Sigmoid colon (tissue), 7 donors: ENCODE data around the gene RNF7. TPM values are rescaled to one million over a fixed set of nuclear protein-coding genes. Genes with fewer than 3 reads are reported as not detected.
"Not testable (repeated sequence)": the region's sequence is repeated elsewhere in the genome, so short reads cannot be mapped to it uniquely, and the experiment has no call there.

Source experiments
- DNase-seq: peaks from one replicate; pipeline ENCODE4 v3.0.0-alpha.2; 2019
- H3K27ac ChIP-seq, 4 donors: fragments of 200-600 bp; sonication (generic); one replicate each; pipeline ENCODE4 v1.5.1; 2016 to 2019; ENCODE audit warnings: mild to moderate bottlenecking in 1 of 4
- H3K27me3 ChIP-seq, 3 donors: fragments of 200-600 bp; sonication (generic); one replicate each; pipeline ENCODE4 v1.5.1; 2019; ENCODE audit warnings: mild to moderate bottlenecking in 1 of 3
- H3K36me3 ChIP-seq, 4 donors: fragments of 200-600 bp; sonication (generic); one replicate each; pipeline ENCODE4 v1.5.1; 2016 to 2019
- H3K4me1 ChIP-seq, 4 donors: fragments of 200-600 bp; sonication (generic); one replicate each; pipeline ENCODE4 v1.5.1; 2017 to 2019
- H3K4me3 ChIP-seq, 4 donors: fragments of 200-600 bp; sonication (generic); one replicate each; pipeline ENCODE4 v1.5.1; 2017 to 2019; ENCODE audit warnings: mild to moderate bottlenecking in 2 of 4, moderate library complexity in 1 of 4
- H3K9me3 ChIP-seq, 4 donors: fragments of 200-600 bp in 3 of 4; sonication (generic) in 3 of 4; one replicate each; pipeline versions ENCODE4 v1.5.1 to v1.6.1; 2013 to 2019
- EP300 ChIP-seq, 4 donors: sonication (generic); formaldehyde crosslinking; IDR thresholded peaks; one replicate each; pipeline ENCODE4 v1.6.1; 2017; ENCODE audit warnings: antibody characterized with exemption in 4 of 4
- POLR2A ChIP-seq, 2 donors: fragments of 450-650 bp; IDR thresholded peaks; one replicate each; pipeline ENCODE4 v1.6.1; 2016; ENCODE audit warnings: antibody characterized with exemption in 2 of 2, mild to moderate bottlenecking in 2 of 2, moderate library complexity in 2 of 2
- POLR2AphosphoS5 ChIP-seq, 4 donors: sonication (generic); formaldehyde crosslinking; IDR thresholded peaks; one replicate each; pipeline ENCODE4 v1.6.1; 2017; ENCODE audit warnings: antibody characterized with exemption in 4 of 4
- WGBS, 2 donors: extraction: QIAGEN DNeasy Blood & Tissue Kit; methylation state at CpG; one replicate each; pipeline ENCODE4 v1.1.7; 2013; 5-methylcytosine and 5-hydroxymethylcytosine counted together
- intact Hi-C: fragments of 100-400 bp; cut with DNase I; formaldehyde crosslinking; loops from one replicate; pipeline ENCODE4 v1.15.1; 2023
- polyA plus RNA-seq, 3 donors: library from polyadenylated mRNA; stranded (reverse); fragments of 200-250 nt; gene quantifications; one replicate each; pipeline ENCODE4 v1.2.3, GENCODE V29; 2013
- total RNA-seq, 4 donors: library from RNA; depleted of rRNA; stranded (reverse); fragments of >200 nt; gene quantifications; one replicate each; pipeline ENCODE4 v1.1.0, GENCODE V29; 2016
- TF ChIP-seq, protein P1 (sequence below), 4 experiments: fragments of 450-650 bp in 3 of 4; fragments of 200-600 bp in 1 of 4; IDR thresholded peaks; one replicate each; pipeline ENCODE4 v1.5.1; 2016 to 2019; ENCODE audit warnings: antibody characterized with exemption in 4 of 4, mild to moderate bottlenecking in 3 of 4, moderate library complexity in 2 of 4
- donor health status: healthy with polysubstance abuse.
- donor health status: Bipolar disorder and iron deficiency.
- donor health status: healthy.

RNF7 gene
- total RNA-seq, result 100 to 1,000 TPM in 3 of 4 donors, 10 to 100 TPM in 1; 87.2 to 195 (median 132) TPM
- polyA plus RNA-seq, result 100 to 1,000 TPM; 111 to 292 (median 272) TPM

- TF ChIP-seq POLR2A (IDR thresholded peaks at IDR 0.05), result peak; percentile 59 to 64
- peak; percentile 87 to 93 (median 88) for TF ChIP-seq POLR2AphosphoS5 (IDR thresholded peaks at IDR 0.05)
- TF ChIP-seq, protein P1, sequence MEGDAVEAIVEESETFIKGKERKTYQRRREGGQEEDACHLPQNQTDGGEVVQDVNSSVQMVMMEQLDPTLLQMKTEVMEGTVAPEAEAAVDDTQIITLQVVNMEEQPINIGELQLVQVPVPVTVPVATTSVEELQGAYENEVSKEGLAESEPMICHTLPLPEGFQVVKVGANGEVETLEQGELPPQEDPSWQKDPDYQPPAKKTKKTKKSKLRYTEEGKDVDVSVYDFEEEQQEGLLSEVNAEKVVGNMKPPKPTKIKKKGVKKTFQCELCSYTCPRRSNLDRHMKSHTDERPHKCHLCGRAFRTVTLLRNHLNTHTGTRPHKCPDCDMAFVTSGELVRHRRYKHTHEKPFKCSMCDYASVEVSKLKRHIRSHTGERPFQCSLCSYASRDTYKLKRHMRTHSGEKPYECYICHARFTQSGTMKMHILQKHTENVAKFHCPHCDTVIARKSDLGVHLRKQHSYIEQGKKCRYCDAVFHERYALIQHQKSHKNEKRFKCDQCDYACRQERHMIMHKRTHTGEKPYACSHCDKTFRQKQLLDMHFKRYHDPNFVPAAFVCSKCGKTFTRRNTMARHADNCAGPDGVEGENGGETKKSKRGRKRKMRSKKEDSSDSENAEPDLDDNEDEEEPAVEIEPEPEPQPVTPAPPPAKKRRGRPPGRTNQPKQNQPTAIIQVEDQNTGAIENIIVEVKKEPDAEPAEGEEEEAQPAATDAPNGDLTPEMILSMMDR (IDR thresholded peaks at IDR 0.05), result peak; percentile 74 to 83 (median 78)
- peak in 2 of 4 donors; percentile 46 to 56 for TF ChIP-seq EP300 (IDR thresholded peaks at IDR 0.05)
- H3K4me1 ChIP-seq, result peaks cover 0 to 38% (median 36%) of the 10 kb centered on the region in 4 donors
- intact Hi-C loops, result loop anchor here (1.0 to 10.0 kb wide), 6 partner anchors 59 to 417 kb away; partner anchors contain the start of gene RASA2
- no peaks in the 10 kb centered on the region for H3K9me3 ChIP-seq
- WGBS, 2 donors, result 0% methylated on average over 81 of the region's 81 CpGs
- H3K27ac ChIP-seq, result peak within 1 kb of the TSS; percentile 95 to 98 (median 96)
- no peaks in the 10 kb centered on the region for H3K27me3 ChIP-seq
- H3K36me3 ChIP-seq, result peaks cover 0 to under 1% (median 0%) of the 10 kb centered on the region in 4 donors
- DNase-seq, result peak; percentile 97
- peak within 1 kb of the TSS; percentile 78 to 99 (median 90) for H3K4me3 ChIP-seq
Measured at GRCh38 chr3:141738022-141738890, at the start of gene RNF7. Gene RNF7, plus strand, starts transcription at chr3:141738298. Its CDS starts 44 bp downstream, at chr3:141738342.

DNA sequence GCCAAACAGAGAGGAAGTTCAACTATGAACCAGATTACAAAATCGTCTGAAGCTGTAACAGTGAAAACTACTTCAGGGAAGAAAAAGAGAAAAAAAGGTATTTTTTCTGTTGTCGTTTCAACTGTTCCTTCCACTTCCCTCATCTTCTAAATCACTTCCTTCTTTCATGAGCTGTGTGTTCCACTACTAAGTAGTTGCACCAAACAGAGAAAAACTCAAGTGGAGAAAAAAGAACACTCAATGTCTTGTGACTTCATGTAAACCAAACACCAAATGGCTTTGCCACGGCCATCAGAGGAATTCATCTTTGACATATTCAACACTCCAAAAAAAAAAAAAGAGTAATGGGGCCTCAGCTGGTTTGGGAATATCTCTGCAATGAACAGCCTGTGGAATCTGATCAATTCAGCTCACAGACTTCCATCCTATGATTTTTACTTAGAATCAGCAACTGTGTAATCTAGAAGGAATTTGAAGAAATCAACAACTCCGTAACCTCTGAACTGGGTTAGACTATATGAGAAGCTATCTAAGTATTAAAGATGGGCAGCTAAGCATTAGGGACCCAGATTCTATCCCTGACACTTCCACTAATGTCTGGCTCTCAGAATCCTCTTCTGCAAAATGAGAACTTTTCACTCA lies 47.5 kb upstream of the RNF7 start:
- TF ChIP-seq POLR2AphosphoS5 (IDR thresholded peaks at IDR 0.05) (no peak), EP300 (IDR thresholded peaks at IDR 0.05) (no peak), POLR2A (IDR thresholded peaks at IDR 0.05) (no peak)
- TF ChIP-seq, protein P1 (IDR thresholded peaks at IDR 0.05), result no peak
- Histone ChIP-seq H3K27me3 (no peaks in the 10 kb centered on the region), H3K4me3 (no peak overlapping the region), H3K27ac (no peak overlapping the region), H3K36me3 (no peaks in the 10 kb centered on the region), H3K4me1 (peaks cover 0 to 13% (median 12%) of the 10 kb centered on the region in 4 donors), H3K9me3 (no peaks in the 10 kb centered on the region)
- DNase-seq, result no peak
- 53 to 67% methylated on average over 4 of the region's 4 CpGs for WGBS, 2 donors
- intact Hi-C loops, result no loop called here

DNA sequence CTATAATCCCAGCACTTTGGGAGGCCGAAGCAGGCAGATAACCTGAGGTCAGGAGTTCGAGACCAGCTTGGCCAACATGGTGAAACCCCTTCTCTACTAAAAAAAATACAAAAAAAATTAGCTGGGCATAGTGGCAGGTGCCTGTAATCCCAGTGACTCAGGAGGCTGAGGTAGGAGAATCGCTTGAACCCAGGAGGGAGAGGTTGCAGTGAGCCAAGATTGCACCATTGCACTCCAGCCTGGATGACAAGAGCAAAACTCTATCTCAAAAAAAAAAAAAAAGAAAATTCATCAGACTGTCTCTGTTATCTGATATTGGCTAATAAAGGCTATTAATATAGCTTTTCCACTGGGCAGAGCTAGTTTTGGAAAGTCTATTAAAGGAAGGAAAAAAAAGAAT lies 46.6 kb upstream of the RNF7 start:
- H3K36me3 ChIP-seq, H3K4me1 ChIP-seq, H3K4me3 ChIP-seq, intact Hi-C loops, H3K9me3 ChIP-seq, H3K27me3 ChIP-seq, H3K27ac ChIP-seq, DNase-seq: not testable (repeated sequence)
- WGBS, 2 donors, result 81 to 95% methylated on average over 3 of the region's 3 CpGs

GRCh38 chr3:141692973-141693372 lies 45.1 kb upstream of the RNF7 start:
- intact Hi-C loops, H3K4me3 ChIP-seq, H3K36me3 ChIP-seq, H3K27me3 ChIP-seq, H3K4me1 ChIP-seq, H3K27ac ChIP-seq, H3K9me3 ChIP-seq, DNase-seq: not testable (repeated sequence)
- WGBS, 2 donors, result 85 to 94% methylated on average over 4 of the region's 4 CpGs

DNA sequence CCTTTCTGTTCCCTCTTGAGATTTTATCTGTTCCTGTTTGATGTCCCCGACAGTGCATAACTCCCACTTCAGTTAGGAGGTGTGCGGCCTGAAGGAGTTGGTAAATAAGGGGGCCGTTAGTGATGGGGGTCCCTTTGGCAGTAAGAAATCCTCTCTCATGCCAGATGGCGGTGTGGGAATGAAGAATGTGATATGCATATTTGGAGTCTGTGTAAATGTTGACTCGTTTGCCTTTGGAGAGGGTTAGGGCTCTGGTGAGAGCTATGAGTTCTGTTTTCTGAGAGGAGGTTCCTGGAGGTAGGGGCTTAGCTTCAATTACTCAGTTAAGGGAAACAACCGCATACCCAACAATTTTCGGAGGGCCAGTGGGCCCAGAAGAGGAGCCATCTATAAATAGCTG lies 38.8 kb upstream of the RNF7 start:
- H3K27ac ChIP-seq, result no peak overlapping the region
- intact Hi-C loops, result no loop called here
- no peaks in the 10 kb centered on the region for H3K27me3 ChIP-seq
- 70% methylated on average over 7 of the region's 7 CpGs for WGBS, 2 donors
- H3K4me3 ChIP-seq, result no peak overlapping the region
- H3K9me3 ChIP-seq, result no peaks in the 10 kb centered on the region
- no peaks in the 10 kb centered on the region for H3K4me1 ChIP-seq
- no peaks in the 10 kb centered on the region for H3K36me3 ChIP-seq
- TF ChIP-seq, protein P1 (IDR thresholded peaks at IDR 0.05), result no peak
- DNase-seq, result no peak
